Measurements from ENCODE around the gene WHRN.

WHRN gene

GRCh38 chr9:114449236-114449635, 56.0 kb downstream of the WHRN start:
- Histone ChIP-seq H3K36me3 (no peaks in the 10 kb centered on the region), H3K4me1 (no peaks in the 10 kb centered on the region), H3K9me3 (no peaks in the 10 kb centered on the region), H3K27me3 (no peaks in the 10 kb centered on the region; the same call in none of the 2 replicates), H3K4me3 (ENCODE audit: low read depth, low read length) (no peak overlapping the region)
- no peak for TF ChIP-seq CTCF (IDR thresholded peaks at IDR 0.05; ENCODE audit: low read depth, low read length)
- no peak for DNase-seq

DNA sequence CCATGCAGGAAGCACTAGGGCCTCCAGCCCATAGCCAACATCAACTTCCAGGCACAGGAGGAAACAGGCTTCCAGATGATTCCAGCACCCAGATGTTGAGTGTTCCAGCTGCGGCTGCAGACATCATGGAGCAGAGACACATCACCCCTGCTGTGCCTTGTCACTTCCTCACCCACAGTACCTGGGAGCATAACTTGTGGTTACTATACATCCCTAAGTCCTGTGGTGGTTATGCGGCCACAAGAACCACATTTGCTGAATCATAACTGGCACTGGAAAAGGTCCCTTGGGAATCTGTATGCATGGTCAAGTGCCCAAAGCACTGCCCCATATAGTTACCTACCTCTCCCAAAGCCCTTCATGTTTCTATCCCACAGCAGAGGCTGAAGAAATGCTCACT, 56.6 kb downstream of the WHRN start:
- no peaks in the 10 kb centered on the region; the same call in none of the 2 replicates for H3K27me3 ChIP-seq
- TF ChIP-seq CTCF (IDR thresholded peaks at IDR 0.05; ENCODE audit: low read depth, low read length), result no peak
- H3K4me3 ChIP-seq (ENCODE audit: low read depth, low read length), result no peak overlapping the region
- no peaks in the 10 kb centered on the region for H3K9me3 ChIP-seq
- H3K36me3 ChIP-seq, result no peaks in the 10 kb centered on the region
- DNase-seq, result no peak
- H3K4me1 ChIP-seq, result no peaks in the 10 kb centered on the region

- Histone ChIP-seq H3K4me3 (ENCODE audit: low read depth, low read length) (no peak overlapping the region), H3K9me3 (no peaks in the 10 kb centered on the region), H3K36me3 (no peaks in the 10 kb centered on the region), H3K27me3 (no peaks in the 10 kb centered on the region; the same call in none of the 2 replicates), H3K4me1 (no peaks in the 10 kb centered on the region)
- no peak for TF ChIP-seq CTCF (IDR thresholded peaks at IDR 0.05; ENCODE audit: low read depth, low read length)
- no peak for DNase-seq
Measured at GRCh38 chr9:114446672-114447450, 58.4 kb downstream of the WHRN start.

DNA sequence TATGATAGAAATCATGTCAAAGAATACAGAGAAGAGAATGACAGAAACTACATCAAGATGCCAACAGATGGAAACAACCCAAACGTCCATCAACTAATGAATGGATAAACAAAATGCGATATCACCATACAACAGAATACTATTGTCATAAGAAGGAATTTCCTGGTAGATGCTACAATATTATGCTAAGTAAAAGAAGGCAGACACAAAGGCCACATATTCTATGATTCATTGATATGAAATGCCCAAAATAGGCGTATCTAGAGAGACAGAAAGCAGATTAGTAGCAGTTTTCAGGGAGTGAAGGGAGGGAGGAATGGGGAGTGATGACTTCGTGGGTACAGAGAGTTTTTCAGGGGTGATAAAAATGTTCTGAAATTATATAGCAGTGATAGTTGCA, 59.2 kb downstream of the WHRN start:
- Histone ChIP-seq H3K9me3 (no peaks in the 10 kb centered on the region), H3K27me3 (peaks cover 3% of the 10 kb centered on the region), H3K4me3 (ENCODE audit: low read depth, low read length) (no peak overlapping the region), H3K4me1 (no peaks in the 10 kb centered on the region), H3K36me3 (no peaks in the 10 kb centered on the region)
- no peak for DNase-seq
- TF ChIP-seq CTCF (IDR thresholded peaks at IDR 0.05; ENCODE audit: low read depth, low read length), result no peak

DNA sequence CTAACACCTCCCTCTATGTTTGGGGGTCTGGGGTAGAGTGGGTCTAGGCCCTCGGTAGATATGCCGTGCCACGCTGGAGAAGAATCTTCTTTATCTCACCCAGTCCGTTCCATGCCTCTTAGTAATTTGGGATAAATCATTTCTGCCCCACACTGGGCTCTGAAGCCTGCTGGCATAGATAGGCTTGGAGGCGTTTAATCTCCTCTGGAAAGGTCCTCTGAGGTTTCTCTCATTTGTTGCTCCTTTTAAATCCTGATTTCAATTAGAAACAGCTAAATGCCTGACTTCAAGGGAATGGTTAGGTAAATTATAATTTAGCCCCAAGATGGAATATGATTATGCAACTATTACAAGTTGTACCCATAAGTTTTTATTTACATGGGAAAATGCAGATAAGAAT, 59.7 kb downstream of the WHRN start:
- Histone ChIP-seq H3K36me3 (no peaks in the 10 kb centered on the region), H3K4me3 (ENCODE audit: low read depth, low read length) (no peak overlapping the region), H3K27me3 (peaks cover 7% of the 10 kb centered on the region), H3K4me1 (no peaks in the 10 kb centered on the region), H3K9me3 (no peaks in the 10 kb centered on the region)
- no peak for DNase-seq
- TF ChIP-seq CTCF (IDR thresholded peaks at IDR 0.05; ENCODE audit: low read depth, low read length), result no peak

- no peak for TF ChIP-seq CTCF (IDR thresholded peaks at IDR 0.05; ENCODE audit: low read depth, low read length)
- H3K27me3 ChIP-seq, result peaks cover 9% of the 10 kb centered on the region
- no peaks in the 10 kb centered on the region for H3K9me3 ChIP-seq
- no peaks in the 10 kb centered on the region for H3K4me1 ChIP-seq
- no peaks in the 10 kb centered on the region for H3K36me3 ChIP-seq
- no peak for DNase-seq
- H3K4me3 ChIP-seq (ENCODE audit: low read depth, low read length), result no peak overlapping the region
Measured at GRCh38 chr9:114442022-114442421, 63.3 kb downstream of the WHRN start.
